HepG2 (cell line): ENCODE data around the gene ERCC4. TPM values are rescaled to one million over a fixed set of nuclear protein-coding genes. Genes with fewer than 3 reads are reported as not detected.
A peak's percentile ranks its signal among the peaks of the same experiment; 100 is the strongest.

Experiments
- ADNP ChIP-seq: sonication (generic); formaldehyde crosslinking; IDR thresholded peaks from 2 replicates; pipeline ENCODE4 v1.4.0; 2020; ENCODE audit warnings: missing genetic modification reagents
- ASH2L ChIP-seq: fragments of 300-600, 200-600 bp; sonication (generic); IDR thresholded peaks from 2 replicates; pipeline ENCODE4 v1.7.0; 2017; ENCODE audit warnings: low read depth, mild to moderate bottlenecking, moderate library complexity, mixed read lengths, low read length; ENCODE audit not compliant: insufficient read length
- ATF7 ChIP-seq, 2 experiments: fragments of 450-650 bp in 1 of 2; sonication (generic) in 1 of 2; formaldehyde crosslinking in 1 of 2; IDR thresholded peaks; 2 replicates each; pipeline versions ENCODE4 v1.4.0 to v1.6.1; 2016 to 2020; ENCODE audit warnings: antibody characterized with exemption in 1 of 2, mild to moderate bottlenecking in 1 of 2, missing genetic modification reagents in 1 of 2
- CSRNP1 ChIP-seq: sonication (generic); formaldehyde crosslinking; IDR thresholded peaks from 2 replicates; pipeline ENCODE4 v1.8.1; 2023; ENCODE audit warnings: mild to moderate bottlenecking, missing genetic modification reagents
- EEA1 ChIP-seq: sonication (generic); formaldehyde crosslinking; IDR thresholded peaks from 2 replicates; pipeline ENCODE4 v1.5.1; 2020; ENCODE audit warnings: mild to moderate bottlenecking, missing genetic modification reagents, borderline replicate concordance
- FOXK1 ChIP-seq: sonication (generic); formaldehyde crosslinking; IDR thresholded peaks from 2 replicates; pipeline ENCODE4 v1.4.0; 2020; ENCODE audit warnings: low read depth, missing genetic modification reagents, borderline replicate concordance
- FUBP1 ChIP-seq: sonication (generic); formaldehyde crosslinking; IDR thresholded peaks from 2 replicates; pipeline ENCODE4 v1.5.1; 2020; ENCODE audit warnings: missing genetic modification reagents, mild to moderate bottlenecking, borderline replicate concordance
- HDAC1 ChIP-seq: sonication (generic); formaldehyde crosslinking; IDR thresholded peaks from 2 replicates; pipeline ENCODE4 v1.5.1; 2020; ENCODE audit warnings: mild to moderate bottlenecking, missing genetic modification reagents
- HOXA3 ChIP-seq: sonication (generic); formaldehyde crosslinking; IDR thresholded peaks from 2 replicates; pipeline ENCODE4 v1.5.0; 2020; ENCODE audit warnings: missing genetic modification reagents
- KLF11 ChIP-seq: IDR thresholded peaks from 2 replicates; pipeline ENCODE4 v1.6.1; 2016; ENCODE audit warnings: missing compliant biosample characterization
- MXD4 ChIP-seq: IDR thresholded peaks from 2 replicates; pipeline ENCODE4 v1.6.1; 2016; ENCODE audit warnings: mild to moderate bottlenecking, missing biosample characterization, missing genetic modification reagents
- NRL ChIP-seq: sonication (generic); formaldehyde crosslinking; IDR thresholded peaks from 2 replicates; pipeline ENCODE4 v1.5.0; 2020; ENCODE audit warnings: missing genetic modification reagents, mild to moderate bottlenecking, moderate library complexity, borderline replicate concordance
- PAXIP1 ChIP-seq: sonication (generic); formaldehyde crosslinking; conservative IDR thresholded peaks from 2 replicates; pipeline ENCODE4 v1.4.0; 2020; ENCODE audit warnings: mild to moderate bottlenecking, missing genetic modification reagents, moderate library complexity
- PHF8 ChIP-seq: sonication (generic); formaldehyde crosslinking; IDR thresholded peaks from 2 replicates; pipeline ENCODE4 v1.5.0; 2020; ENCODE audit warnings: missing genetic modification reagents
- SPEN ChIP-seq: sonication (generic); formaldehyde crosslinking; IDR thresholded peaks from 2 replicates; pipeline ENCODE4 v1.5.1; 2020; ENCODE audit warnings: low read depth, mild to moderate bottlenecking, missing genetic modification reagents
- TARDBP ChIP-seq: sonication (generic); formaldehyde crosslinking; IDR thresholded peaks from 2 replicates; pipeline ENCODE4 v1.8.0; 2022; ENCODE audit warnings: mild to moderate bottlenecking, missing genetic modification reagents
- ZFP1 ChIP-seq: IDR thresholded peaks from 2 replicates; pipeline ENCODE4 v1.6.1; 2016
- ZNF17 ChIP-seq: sonication (generic); formaldehyde crosslinking; IDR thresholded peaks from 2 replicates; pipeline ENCODE4 v1.5.0; 2020; ENCODE audit warnings: mild to moderate bottlenecking, missing genetic modification reagents
- ZNF431 ChIP-seq: sonication (generic); formaldehyde crosslinking; IDR thresholded peaks from 2 replicates; pipeline ENCODE4 v1.9.0; 2022; ENCODE audit warnings: missing genetic modification reagents, low read depth, mild to moderate bottlenecking, borderline replicate concordance
- ZNF512 ChIP-seq: sonication (generic); formaldehyde crosslinking; IDR thresholded peaks from 2 replicates; pipeline ENCODE4 v1.4.0; 2020; ENCODE audit warnings: mild to moderate bottlenecking, missing genetic modification reagents
- polyA plus RNA-seq, 8 experiments: library from polyadenylated mRNA; depleted of rRNA in 3 of 8; stranded (reverse) in 7 of 8; unstranded in 1 of 8; fragments of >200 nt; fragmentation: Illumina TruSeq in 4 of 8; extraction: Trizol in 4 of 8; gene quantifications; 2 replicates each; pipeline versions ENCODE4 v1.2.1 to v1.2.3, GENCODE V29; 2011 to 2016; ENCODE audit warnings: low read depth in 4 of 8, missing spikeins in 1 of 8, mixed read lengths in 1 of 8; ENCODE audit not compliant: insufficient read depth in 1 of 8
- total RNA-seq, 5 experiments: library from RNA; depleted of rRNA; stranded (reverse); fragments of >200 nt; fragmentation: Illumina TruSeq; extraction: Trizol; gene quantifications; 2 replicates each; pipeline ENCODE4 v1.2.3, GENCODE V29; 2016; ENCODE audit warnings: low read depth in 1 of 5

The ERCC4 gene
- total and polyA plus RNA-seq, 2 of the 13 experiments (the other 11 are each of a cell fraction or from before 2014, with no cell fraction given) = 5.4 to 15.2 TPM

GRCh38 chr16:13915033-13915635 is 4.8 kb upstream of the ERCC4 start (continued):
- TF ChIP-seq PAXIP1 (CRISPR knock-in tag) (peak; percentile 83), ATF7 (IDR thresholded peaks at IDR 0.05) (no peak), ATF7 (CRISPR knock-in tag; IDR thresholded peaks at IDR 0.05) (no peak), MXD4 (CRISPR knock-in tag) (0 out of 2 replicates have a peak, but pooled peaks have one; percentile 32), FOXK1 (CRISPR knock-in tag) (0 out of 2 replicates have a peak, but pooled peaks have one; percentile 5), HOXA3 (CRISPR knock-in tag) (peak; percentile 60; the same call in 1 of the 2 replicates), ZNF17 (CRISPR knock-in tag) (peak; percentile 48; the same call in 1 of the 2 replicates), NRL (CRISPR knock-in tag) (0 out of 2 replicates have a peak, but pooled peaks have one; percentile 24), CSRNP1 (CRISPR knock-in tag) (peak; percentile 69; the same call in 1 of the 2 replicates), EEA1 (CRISPR knock-in tag) (0 out of 2 replicates have a peak, but pooled peaks have one; percentile 38), TARDBP (CRISPR knock-in tag) (peak; percentile 88; the same call in 1 of the 2 replicates), HDAC1 (CRISPR knock-in tag) (peak; percentile 81), PHF8 (CRISPR knock-in tag) (no peak), ADNP (peak; percentile 93), KLF11 (CRISPR knock-in tag) (0 out of 2 replicates have a peak, but pooled peaks have one; percentile 38), ZNF512 (CRISPR knock-in tag) (peak; percentile 17; the same call in 1 of the 2 replicates), SPEN (peak; percentile 64; the same call in 1 of the 2 replicates), ZNF431 (0 out of 2 replicates have a peak, but pooled peaks have one; percentile 51), ASH2L (no peak), ZFP1 (CRISPR knock-in tag) (no peak), FUBP1 (CRISPR knock-in tag) (peak; percentile 61; the same call in 1 of the 2 replicates)
